ENCODE results near the gene PCDHB13. TPM values are rescaled to one million over a fixed set of nuclear protein-coding genes. Genes with fewer than 3 reads are reported as not detected.
"Not testable (repeated sequence)": the region's sequence is repeated elsewhere in the genome, so short reads cannot be mapped to it uniquely, and the experiment has no call there.

PCDHB13 gene
- total RNA-seq, 1 donor from 2014 or later: 2.9 TPM

DNA sequence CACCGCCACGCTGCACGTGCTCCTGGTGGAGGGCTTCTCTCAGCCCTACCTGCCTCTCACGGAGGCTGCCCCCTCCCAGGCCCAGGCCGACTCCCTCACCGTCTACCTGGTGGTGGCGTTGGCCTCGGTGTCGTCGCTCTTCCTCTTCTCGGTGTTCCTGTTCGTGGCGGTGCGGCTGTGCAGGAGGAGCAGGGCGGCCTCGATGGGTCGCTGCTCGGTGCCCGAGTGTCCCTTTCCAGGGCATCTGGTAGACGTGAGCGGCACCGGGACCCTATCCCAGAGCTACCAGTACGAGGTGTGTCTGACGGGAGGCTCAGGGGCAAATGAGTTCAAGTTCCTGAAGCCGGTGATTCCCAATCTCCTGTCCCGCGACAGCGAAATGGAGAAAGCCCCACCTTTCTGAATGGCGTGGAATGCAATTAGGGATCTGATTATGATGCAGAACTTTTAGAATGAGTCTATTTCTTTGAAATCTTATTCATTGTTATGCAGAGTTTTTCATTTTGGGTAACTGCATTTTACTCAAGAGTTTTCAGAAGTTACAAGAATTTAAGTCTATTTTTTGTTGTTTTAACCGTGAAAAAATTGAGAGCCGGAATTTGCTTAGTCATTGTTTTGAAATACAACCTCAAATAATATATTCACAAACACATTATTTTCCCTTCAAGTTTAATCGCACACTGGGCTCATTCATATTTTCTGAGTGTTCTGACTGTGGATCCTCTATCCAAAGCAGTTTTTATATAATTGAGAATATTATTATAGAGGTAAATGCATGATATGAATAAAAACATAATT, 23.0 kb downstream of the PCDHB13 start:
- H3K4me1 ChIP-seq: no peaks in the 10 kb centered on the region
- TF ChIP-seq, protein P1, sequence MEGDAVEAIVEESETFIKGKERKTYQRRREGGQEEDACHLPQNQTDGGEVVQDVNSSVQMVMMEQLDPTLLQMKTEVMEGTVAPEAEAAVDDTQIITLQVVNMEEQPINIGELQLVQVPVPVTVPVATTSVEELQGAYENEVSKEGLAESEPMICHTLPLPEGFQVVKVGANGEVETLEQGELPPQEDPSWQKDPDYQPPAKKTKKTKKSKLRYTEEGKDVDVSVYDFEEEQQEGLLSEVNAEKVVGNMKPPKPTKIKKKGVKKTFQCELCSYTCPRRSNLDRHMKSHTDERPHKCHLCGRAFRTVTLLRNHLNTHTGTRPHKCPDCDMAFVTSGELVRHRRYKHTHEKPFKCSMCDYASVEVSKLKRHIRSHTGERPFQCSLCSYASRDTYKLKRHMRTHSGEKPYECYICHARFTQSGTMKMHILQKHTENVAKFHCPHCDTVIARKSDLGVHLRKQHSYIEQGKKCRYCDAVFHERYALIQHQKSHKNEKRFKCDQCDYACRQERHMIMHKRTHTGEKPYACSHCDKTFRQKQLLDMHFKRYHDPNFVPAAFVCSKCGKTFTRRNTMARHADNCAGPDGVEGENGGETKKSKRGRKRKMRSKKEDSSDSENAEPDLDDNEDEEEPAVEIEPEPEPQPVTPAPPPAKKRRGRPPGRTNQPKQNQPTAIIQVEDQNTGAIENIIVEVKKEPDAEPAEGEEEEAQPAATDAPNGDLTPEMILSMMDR (IDR thresholded peaks at IDR 0.05): no peak
- H3K9me3 ChIP-seq: peaks cover 91% of the 10 kb centered on the region
- ATAC-seq: no peak
- H3K36me3 ChIP-seq: no peaks in the 10 kb centered on the region
- no peak overlapping the region for H3K27ac ChIP-seq
- no peak overlapping the region for H3K4me3 ChIP-seq
- DNase-seq: no peak
- H3K27me3 ChIP-seq (ENCODE audit: low read depth): no peaks in the 10 kb centered on the region
- intact Hi-C loops (cut with DNase I): no loop called here

DNA sequence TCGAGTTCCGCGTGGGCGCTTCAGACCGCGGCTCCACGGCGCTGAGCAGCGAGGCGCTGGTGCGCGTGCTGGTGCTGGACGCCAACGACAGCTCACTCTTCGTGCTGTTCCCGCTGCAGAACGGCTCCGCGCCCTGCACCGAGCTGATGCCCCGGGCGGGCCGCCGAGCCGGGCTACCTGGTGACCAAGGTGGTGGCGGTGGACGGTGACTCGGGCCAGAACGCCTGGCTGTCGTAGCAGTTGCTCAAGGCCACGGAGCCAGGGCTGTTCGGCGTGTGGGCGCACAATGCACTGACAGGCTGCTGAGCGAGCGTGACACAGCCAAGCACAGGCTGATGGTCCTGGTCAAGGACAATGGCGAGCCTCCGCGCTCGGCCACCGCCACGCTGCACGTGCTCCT, 27.8 kb downstream of the PCDHB13 start:
- Histone ChIP-seq H3K9me3 (peaks cover 90% of the 10 kb centered on the region), H3K36me3 (no peaks in the 10 kb centered on the region), H3K27me3 (ENCODE audit: low read depth) (no peaks in the 10 kb centered on the region), H3K4me1 (no peaks in the 10 kb centered on the region), H3K27ac (no peak overlapping the region), H3K4me3 (no peak overlapping the region)
- no peak for ATAC-seq
- peak; percentile 37 for DNase-seq
- intact Hi-C loops (cut with DNase I): no loop called here
- TF ChIP-seq, protein P1 (IDR thresholded peaks at IDR 0.05): no peak

DNA sequence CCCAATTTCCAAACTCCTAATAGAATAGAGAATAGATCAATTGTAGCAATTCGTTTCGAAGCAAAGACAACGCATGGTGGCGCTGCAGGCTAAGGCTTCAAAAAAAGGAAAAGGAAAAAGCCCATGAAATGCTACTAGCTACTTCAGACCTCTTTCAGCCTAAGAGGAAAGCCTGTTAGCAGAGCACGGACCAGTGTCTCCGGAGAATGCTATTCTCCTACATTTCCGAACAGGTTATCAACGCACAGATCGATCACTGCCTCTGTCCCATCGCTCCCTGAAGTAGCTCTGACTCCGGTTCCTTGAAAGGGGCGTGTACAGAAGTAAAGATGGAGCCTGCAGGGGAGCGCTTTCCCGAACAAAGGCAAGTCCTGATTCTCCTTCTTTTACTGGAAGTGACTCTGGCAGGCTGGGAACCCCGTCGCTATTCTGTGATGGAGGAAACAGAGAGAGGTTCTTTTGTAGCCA, 31.6 kb downstream of the PCDHB13 start, which contains the start of gene PCDHB15:
Gene PCDHB15 (plus strand): TSS at position 146 of the 468 bp plus-strand sequence. CDS start 184 bp downstream, at position 330.
- Histone ChIP-seq H3K27me3 (ENCODE audit: low read depth) (no peaks in the 10 kb centered on the region), H3K4me1 (no peaks in the 10 kb centered on the region), H3K9me3 (peaks cover 95% of the 10 kb centered on the region), H3K27ac (no peak within 1 kb of the TSS), H3K36me3 (no peaks in the 10 kb centered on the region), H3K4me3 (peak within 1 kb of the TSS; percentile 31)
- no peak for DNase-seq
- intact Hi-C loops (cut with DNase I): no loop called here
- TF ChIP-seq, protein P1 (IDR thresholded peaks at IDR 0.05): peak; percentile 21
- no peak for ATAC-seq

DNA sequence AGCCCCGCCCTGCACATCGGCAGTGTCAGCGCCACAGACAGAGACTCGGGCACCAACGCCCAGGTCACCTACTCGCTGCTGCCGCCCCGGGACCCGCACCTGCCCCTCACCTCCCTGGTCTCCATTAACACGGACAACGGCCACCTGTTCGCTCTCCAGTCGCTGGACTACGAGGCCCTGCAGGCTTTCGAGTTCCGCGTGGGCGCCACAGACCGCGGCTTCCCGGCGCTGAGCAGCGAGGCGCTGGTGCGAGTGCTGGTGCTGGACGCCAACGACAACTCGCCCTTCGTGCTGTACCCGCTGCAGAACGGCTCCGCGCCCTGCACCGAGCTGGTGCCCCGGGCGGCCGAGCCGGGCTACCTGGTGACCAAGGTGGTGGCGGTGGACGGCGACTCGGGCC, 33.3 kb downstream of the PCDHB13 start:
- intact Hi-C loops (cut with DNase I); DNase-seq; ATAC-seq; H3K4me3 ChIP-seq; H3K4me1 ChIP-seq; H3K27me3 ChIP-seq (ENCODE audit: low read depth); H3K36me3 ChIP-seq; H3K27ac ChIP-seq: not testable (repeated sequence)
- H3K9me3 ChIP-seq: peaks cover 95% of the 10 kb centered on the region

DNA sequence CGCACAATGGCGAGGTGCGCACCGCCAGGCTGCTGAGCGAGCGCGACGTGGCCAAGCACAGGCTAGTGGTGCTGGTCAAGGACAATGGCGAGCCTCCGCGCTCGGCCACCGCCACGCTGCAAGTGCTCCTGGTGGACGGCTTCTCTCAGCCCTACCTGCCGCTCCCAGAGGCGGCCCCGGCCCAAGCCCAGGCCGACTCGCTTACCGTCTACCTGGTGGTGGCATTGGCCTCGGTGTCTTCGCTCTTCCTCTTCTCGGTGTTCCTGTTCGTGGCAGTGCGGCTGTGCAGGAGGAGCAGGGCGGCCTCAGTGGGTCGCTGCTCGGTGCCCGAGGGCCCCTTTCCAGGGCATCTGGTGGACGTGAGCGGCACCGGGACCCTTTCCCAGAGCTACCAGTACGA, 33.7 kb downstream of the PCDHB13 start:
- H3K9me3 ChIP-seq: peaks cover 97% of the 10 kb centered on the region
- H3K4me3 ChIP-seq; H3K36me3 ChIP-seq; H3K27ac ChIP-seq; ATAC-seq; DNase-seq; H3K4me1 ChIP-seq; intact Hi-C loops (cut with DNase I); H3K27me3 ChIP-seq (ENCODE audit: low read depth): not testable (repeated sequence)

DNA sequence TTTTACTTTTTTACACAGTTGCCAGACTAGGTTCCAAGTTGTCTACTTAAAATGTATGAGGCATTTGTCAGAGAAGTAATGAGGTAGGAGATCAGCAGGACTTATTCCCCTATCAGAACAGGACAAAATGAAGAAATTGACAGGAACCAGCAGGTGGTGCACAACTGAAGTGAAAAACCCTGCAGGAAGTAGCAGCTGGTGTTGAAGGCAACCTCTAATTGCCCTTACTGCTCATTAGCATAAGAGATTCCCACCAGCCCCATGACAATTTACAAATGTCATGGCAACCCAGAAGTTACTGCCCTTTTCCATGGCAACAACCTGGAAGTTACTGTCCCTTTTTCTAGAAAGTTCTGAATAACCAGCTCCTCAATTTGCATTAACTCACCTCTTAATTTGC, 36.9 kb downstream of the PCDHB13 start:
- Histone ChIP-seq H3K4me3 (no peak overlapping the region), H3K4me1 (no peaks in the 10 kb centered on the region), H3K27ac (no peak overlapping the region), H3K9me3 (peaks cover 98% of the 10 kb centered on the region), H3K36me3 (no peaks in the 10 kb centered on the region), H3K27me3 (ENCODE audit: low read depth) (no peaks in the 10 kb centered on the region)
- TF ChIP-seq, protein P1 (IDR thresholded peaks at IDR 0.05): no peak
- ATAC-seq (no peak), DNase-seq (no peak)
- intact Hi-C loops (cut with DNase I): no loop called here

Data from lower lobe of right lung (tissue), 2 donors.